ENCODE results near the gene RPS2.
"Not testable (repeated sequence)": the region's sequence is repeated elsewhere in the genome, so short reads cannot be mapped to it uniquely, and the experiment has no call there.

Gene RPS2

GRCh38 chr16:1964506-1965395, at the start of gene RPS2:
RPS2 (minus strand) TSS chr16:1964826; CDS start chr16:1964625, 201 bp downstream.
- FAIRE-seq: peak; percentile 97

GRCh38 chr16:2013527-2013926, 48.9 kb upstream of the RPS2 start:
- FAIRE-seq: no peak

- not testable (repeated sequence) for FAIRE-seq
Measured at GRCh38 chr16:2011726-2012125, 47.1 kb upstream of the RPS2 start.

GRCh38 chr16:2009791-2010510, 45.3 kb upstream of the RPS2 start, which contains the start of gene ZNF598:
ZNF598 (minus strand) TSS chr16:2009821.
- FAIRE-seq: no peak

GRCh38 chr16:2009164-2009711, 44.6 kb upstream of the RPS2 start:
- no peak for FAIRE-seq

GRCh38 chr16:2008631-2009163, 44.1 kb upstream of the RPS2 start:
- no peak for FAIRE-seq

GRCh38 chr16:2008009-2008526, 43.4 kb upstream of the RPS2 start:
- FAIRE-seq: no peak

- FAIRE-seq: no peak
Measured at GRCh38 chr16:2007081-2007836, 42.6 kb upstream of the RPS2 start.

GRCh38 chr16:2006317-2006716, 41.7 kb upstream of the RPS2 start:
- FAIRE-seq: no peak

- no peak for FAIRE-seq
Measured at GRCh38 chr16:2005646-2006045, 41.0 kb upstream of the RPS2 start.

GRCh38 chr16:2004795-2005517, 40.3 kb upstream of the RPS2 start:
- FAIRE-seq: no peak

GRCh38 chr16:2003827-2004641, 39.4 kb upstream of the RPS2 start:
- peak; percentile 94 for FAIRE-seq

GRCh38 chr16:2003231-2003826, 38.7 kb upstream of the RPS2 start:
- FAIRE-seq: no peak

GRCh38 chr16:2002406-2003230, 38.0 kb upstream of the RPS2 start:
- no peak for FAIRE-seq

- FAIRE-seq: no peak
Measured at GRCh38 chr16:2001456-2002355, 37.1 kb upstream of the RPS2 start.

- no peak for FAIRE-seq
Measured at GRCh38 chr16:2001035-2001434, 36.4 kb upstream of the RPS2 start.

GRCh38 chr16:1999866-2000514, 35.4 kb upstream of the RPS2 start:
- no peak for FAIRE-seq
